Heart left ventricle (tissue), 16 donors: ENCODE data around the gene ZNF254. TPM values are rescaled to one million over a fixed set of nuclear protein-coding genes. Genes with fewer than 3 reads are reported as not detected.

ENCODE experiments used
- ATAC-seq, 4 donors: fragments of 200-7000 bp; cut with Tn5 transposase; one replicate each; pipeline ENCODE4 v1.9.1; 2020 to 2022; ENCODE audit warnings: moderate library complexity in 4 of 4, mild to moderate bottlenecking in 3 of 4, moderate number of reproducible peaks in 1 of 4
- DNase-seq, 5 donors: peaks; one replicate each; pipeline ENCODE4 v3.0.0-alpha.2; 2020
- H3K27ac ChIP-seq, 12 donors: fragments of 200-600 bp; sonication (generic) in 4 of 12; one replicate each; pipeline versions ENCODE4 v1.5.0 to v1.8.0; 2016 to 2022; ENCODE audit warnings: mild to moderate bottlenecking in 2 of 12
- H3K27me3 ChIP-seq, 9 donors: fragments of 200-600 bp; sonication (generic) in 2 of 9; one replicate each; pipeline versions ENCODE4 v1.5.1 to v1.8.0; 2016 to 2022; ENCODE audit warnings: mild to moderate bottlenecking in 3 of 9
- H3K36me3 ChIP-seq, 9 donors: fragments of 200-600 bp; sonication (generic) in 2 of 9; one replicate each; pipeline versions ENCODE4 v1.5.0 to v1.8.0; 2018 to 2022; ENCODE audit warnings: mild to moderate bottlenecking in 2 of 9
- H3K4me1 ChIP-seq, 12 donors: fragments of 200-600 bp; sonication (generic) in 4 of 12; one replicate each; pipeline versions ENCODE4 v1.5.0 to v1.8.0; 2016 to 2022; ENCODE audit warnings: mild to moderate bottlenecking in 3 of 12
- H3K4me3 ChIP-seq, 12 donors: fragments of 200-600 bp; sonication (generic) in 4 of 12; one replicate each; pipeline versions ENCODE4 v1.5.0 to v1.8.0; 2017 to 2022; ENCODE audit warnings: mild to moderate bottlenecking in 9 of 12, moderate library complexity in 4 of 12
- H3K9me3 ChIP-seq, 12 donors: fragments of 200-600 bp; sonication (generic) in 4 of 12; one replicate each; pipeline versions ENCODE4 v1.5.0 to v1.8.0; 2016 to 2022; ENCODE audit warnings: mild to moderate bottlenecking in 1 of 12
- POLR2A ChIP-seq, 2 donors: fragments of 450-650 bp; IDR thresholded peaks; one replicate each; pipeline ENCODE4 v1.6.1; 2017; ENCODE audit warnings: antibody characterized with exemption in 2 of 2, mild to moderate bottlenecking in 2 of 2, moderate library complexity in 2 of 2
- WGBS, 4 donors: extraction: QIAGEN DNeasy Blood & Tissue Kit in 2 of 4; methylation state at CpG; one replicate each; pipeline versions ENCODE4 v1.1.5 to v1.1.7; 2013 to 2018; 5-methylcytosine and 5-hydroxymethylcytosine counted together
- intact Hi-C, 10 donors: fragments of 100-400 bp; cut with DNase I; formaldehyde crosslinking; loops; one replicate each; pipeline versions ENCODE4 v1.11.1 to v1.14.2; 2022
- polyA plus RNA-seq, 2 donors: library from polyadenylated mRNA; stranded (reverse); fragments of 200-250 nt; gene quantifications; one replicate each; pipeline ENCODE4 v1.2.3, GENCODE V29; 2013
- total RNA-seq, 9 donors: library from RNA; depleted of rRNA in 2 of 9; stranded (reverse); fragments of >200 nt in 2 of 9; fragmentation: NEBNext Ultra II Directional in 3 of 9; extraction: Animal tissue kit (Norgen Biotek cat#: 25700) in 3 of 9; gene quantifications; one replicate each; pipeline versions ENCODE4 v1.1.0 to v1.2.4, GENCODE V29; 2016 to 2023
- TF ChIP-seq, protein P1 (sequence below), 12 donors: fragments of 200-600 bp; sonication (generic) in 4 of 12; IDR thresholded peaks; one replicate each; pipeline versions ENCODE4 v1.5.0 to v1.8.0; 2018 to 2022; ENCODE audit warnings: antibody characterized with exemption in 12 of 12, mild to moderate bottlenecking in 5 of 12
- donor health status: ischemic (EF 13 %, LVEDD 7.1; RV severe dilation, severe dysfunction).
- donor health status: healthy with polysubstance abuse.
- donor health status: DM: no; HTN: yes; CAD: no.
- donor health status: DM: no; HTN: no; CAD: no.
- donor health status: ischemic (EF 25% LVEDD 6.9; RV normal size, moderate dysfunction).
- donor health status: ischemic (EF 25% LVEDD 5.7; RV mildly dilated, moderate dysfunction).
- donor health status: healthy.
- donor health status: DM: yes; HTN: yes; CAD: no.
- donor health status: ischemic (EF 35%, LVEDD 5.7; RV mildly dilated, moderate dysfunction).
- donor health status: nonischemic (EF 11% LVEDD 7.7; RV severe dilation, severe dysfunction).
- donor health status: DM: yes; HTN: yes; CAD: no.
- donor health status: PGD.
- donor health status: ischemic (EF 29% LVEDD 5.4; RV normal size, mild dysfunction).
- donor health status: nonischemic (EF 23%, LVEDD 6.1; RV moderate dilation, normal function).

The ZNF254 gene
- total and polyA plus RNA-seq, 11 donors: 4.1 to 15.8 (median 8.7) TPM

- DNase-seq: no peak
- Histone ChIP-seq H3K4me3 (no peak overlapping the region), H3K36me3 (peaks cover 0 to 68% (median 48%) of the 10 kb centered on the region in 9 donors), H3K27me3 (no peaks in the 10 kb centered on the region), H3K4me1 (no peaks in the 10 kb centered on the region), H3K27ac (no peak overlapping the region), H3K9me3 (no peaks in the 10 kb centered on the region)
- ATAC-seq: no peak
- whole genome bisulfite sequencing, 4 donors: 89 to 100% (median 96%) methylated on average over 1 of the region's 1 CpG
- intact Hi-C loops: no loop called here
- TF ChIP-seq, protein P1, sequence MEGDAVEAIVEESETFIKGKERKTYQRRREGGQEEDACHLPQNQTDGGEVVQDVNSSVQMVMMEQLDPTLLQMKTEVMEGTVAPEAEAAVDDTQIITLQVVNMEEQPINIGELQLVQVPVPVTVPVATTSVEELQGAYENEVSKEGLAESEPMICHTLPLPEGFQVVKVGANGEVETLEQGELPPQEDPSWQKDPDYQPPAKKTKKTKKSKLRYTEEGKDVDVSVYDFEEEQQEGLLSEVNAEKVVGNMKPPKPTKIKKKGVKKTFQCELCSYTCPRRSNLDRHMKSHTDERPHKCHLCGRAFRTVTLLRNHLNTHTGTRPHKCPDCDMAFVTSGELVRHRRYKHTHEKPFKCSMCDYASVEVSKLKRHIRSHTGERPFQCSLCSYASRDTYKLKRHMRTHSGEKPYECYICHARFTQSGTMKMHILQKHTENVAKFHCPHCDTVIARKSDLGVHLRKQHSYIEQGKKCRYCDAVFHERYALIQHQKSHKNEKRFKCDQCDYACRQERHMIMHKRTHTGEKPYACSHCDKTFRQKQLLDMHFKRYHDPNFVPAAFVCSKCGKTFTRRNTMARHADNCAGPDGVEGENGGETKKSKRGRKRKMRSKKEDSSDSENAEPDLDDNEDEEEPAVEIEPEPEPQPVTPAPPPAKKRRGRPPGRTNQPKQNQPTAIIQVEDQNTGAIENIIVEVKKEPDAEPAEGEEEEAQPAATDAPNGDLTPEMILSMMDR (IDR thresholded peaks at IDR 0.05): no peak
- no peak for TF ChIP-seq POLR2A (IDR thresholded peaks at IDR 0.05)
These were observed 22.8 kb upstream of the ZNF254 start for GRCh38 chr19:24064175-24064574.

- WGBS, 4 donors: 54 to 100% (median 99%) methylated on average over 1 of the region's 1 CpG
These were observed 21.7 kb upstream of the ZNF254 start for GRCh38 chr19:24065243-24065642.

GRCh38 chr19:24065865-24066604 is 21.0 kb upstream of the ZNF254 start:
- Histone ChIP-seq H3K27me3 (no peaks in the 10 kb centered on the region), H3K4me3 (no peak overlapping the region), H3K9me3 (no peaks in the 10 kb centered on the region), H3K36me3 (peaks cover 0 to 61% (median 35%) of the 10 kb centered on the region in 9 donors), H3K27ac (no peak overlapping the region), H3K4me1 (no peaks in the 10 kb centered on the region)
- 96 to 100% (median 99%) methylated on average over 1 of the region's 1 CpG for WGBS, 4 donors
- DNase-seq (no peak), ATAC-seq (no peak)
- intact Hi-C loops: no loop called here
- no peak for TF ChIP-seq POLR2A (IDR thresholded peaks at IDR 0.05)
- TF ChIP-seq, protein P1 (IDR thresholded peaks at IDR 0.05): no peak

More at GRCh38 chr19:24065243-24065642, 21.7 kb upstream of the ZNF254 start:
- H3K4me1 ChIP-seq: no peaks in the 10 kb centered on the region
- H3K27me3 ChIP-seq: no peaks in the 10 kb centered on the region
- ATAC-seq (no peak), DNase-seq (no peak)
- H3K4me3 ChIP-seq: no peak overlapping the region
- H3K27ac ChIP-seq: no peak overlapping the region
- TF ChIP-seq, protein P1 (IDR thresholded peaks at IDR 0.05): no peak
- TF ChIP-seq POLR2A (IDR thresholded peaks at IDR 0.05): no peak
- H3K36me3 ChIP-seq: peaks cover 0 to 64% (median 43%) of the 10 kb centered on the region in 9 donors
- intact Hi-C loops: no loop called here
- no peaks in the 10 kb centered on the region for H3K9me3 ChIP-seq

- 87 to 95% (median 92%) methylated on average over 3 of the region's 3 CpGs for WGBS, 4 donors
- intact Hi-C loops: no loop called here
- Histone ChIP-seq H3K4me1 (no peaks in the 10 kb centered on the region), H3K9me3 (no peaks in the 10 kb centered on the region), H3K27ac (no peak overlapping the region), H3K27me3 (no peaks in the 10 kb centered on the region), H3K36me3 (peaks cover 0 to 76% (median 42%) of the 10 kb centered on the region in 9 donors), H3K4me3 (no peak overlapping the region)
- ATAC-seq (no peak), DNase-seq (no peak)
- TF ChIP-seq, protein P1 (IDR thresholded peaks at IDR 0.05): no peak
- TF ChIP-seq POLR2A (IDR thresholded peaks at IDR 0.05): no peak
These were observed 16.9 kb upstream of the ZNF254 start for GRCh38 chr19:24069905-24070657.
